Stimulated activated naive CD8-positive, alpha-beta T cell treated with anti-CD3 and anti-CD28 coated beads, Interleukin-15, Interleukin-2, amounts not matched to agents 100 ng/mL and 50 ng/mL, for 24 hours (primary cell): ENCODE results near the gene TCOF1.

Source experiments
- H3K27ac Mint-ChIP-seq: one replicate; pipeline ENCODE4 v1.8.0; 2021; ENCODE audit warnings: mild to moderate bottlenecking, mixed read lengths
- H3K27me3 Mint-ChIP-seq: one replicate; pipeline ENCODE4 v1.8.0; 2021; ENCODE audit warnings: mixed read lengths
- H3K36me3 Mint-ChIP-seq: one replicate; pipeline ENCODE4 v1.8.0; 2021; ENCODE audit warnings: low read depth, mixed read lengths
- H3K4me1 Mint-ChIP-seq: one replicate; pipeline ENCODE4 v1.8.0; 2021; ENCODE audit warnings: low read depth, mixed read lengths
- H3K4me3 Mint-ChIP-seq: one replicate; pipeline ENCODE4 v1.8.0; 2021; ENCODE audit warnings: mild to moderate bottlenecking, mixed read lengths
- H3K9me3 Mint-ChIP-seq: one replicate; pipeline ENCODE4 v1.8.0; 2021; ENCODE audit warnings: mixed read lengths

The TCOF1 gene

DNA sequence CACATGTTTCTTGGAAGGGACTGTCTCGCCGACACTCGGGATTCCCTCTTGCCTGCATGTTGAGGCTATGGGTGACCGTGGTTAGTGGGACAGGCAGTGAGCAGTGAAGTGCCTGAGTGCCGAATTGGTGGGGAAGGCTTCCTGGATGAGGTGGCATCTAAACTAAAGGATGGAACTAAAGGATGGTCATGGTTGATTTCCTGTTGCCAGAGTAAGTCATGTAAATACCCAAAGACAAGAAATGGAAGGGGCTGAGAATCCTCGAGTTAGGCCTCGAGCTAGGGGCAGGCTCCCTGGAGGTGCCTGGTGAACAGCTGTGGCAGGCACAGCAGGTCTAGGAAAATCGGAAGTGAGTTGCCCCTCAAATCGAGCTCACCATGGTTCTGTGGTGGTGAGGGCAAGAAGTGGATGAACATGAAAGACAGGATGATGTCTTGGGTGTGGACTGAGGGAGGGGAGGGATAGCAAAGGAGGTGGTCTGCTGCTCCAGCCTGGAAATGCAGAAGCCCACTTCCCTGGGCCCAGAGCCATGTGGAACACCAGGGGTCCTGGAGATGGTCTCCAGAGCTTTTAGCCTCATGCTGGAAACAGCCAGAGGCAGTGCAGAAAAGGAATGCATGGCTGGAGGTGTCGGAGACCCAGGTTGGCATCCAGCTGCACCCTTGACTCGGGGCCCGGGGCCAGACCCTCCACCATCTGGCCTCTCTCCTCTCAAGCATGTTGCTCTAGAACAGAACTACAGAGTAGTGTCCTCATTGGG is 43.0 kb downstream of the TCOF1 start:
- H3K9me3 Mint-ChIP-seq: no peaks in the 10 kb centered on the region
- no peaks in the 10 kb centered on the region for H3K4me1 Mint-ChIP-seq
- no peak overlapping the region for H3K4me3 Mint-ChIP-seq
- peaks cover 53% of the 10 kb centered on the region for H3K36me3 Mint-ChIP-seq
- H3K27ac Mint-ChIP-seq: peak overlapping the region; percentile 28
- H3K27me3 Mint-ChIP-seq: no peaks in the 10 kb centered on the region

- no peak overlapping the region for H3K4me3 Mint-ChIP-seq
- H3K27me3 Mint-ChIP-seq: no peaks in the 10 kb centered on the region
- H3K27ac Mint-ChIP-seq: peak overlapping the region; percentile 28
- H3K9me3 Mint-ChIP-seq: no peaks in the 10 kb centered on the region
- no peaks in the 10 kb centered on the region for H3K4me1 Mint-ChIP-seq
- peaks cover 51% of the 10 kb centered on the region for H3K36me3 Mint-ChIP-seq
Measured at GRCh38 chr5:150401076-150401375, 43.5 kb downstream of the TCOF1 start.

DNA sequence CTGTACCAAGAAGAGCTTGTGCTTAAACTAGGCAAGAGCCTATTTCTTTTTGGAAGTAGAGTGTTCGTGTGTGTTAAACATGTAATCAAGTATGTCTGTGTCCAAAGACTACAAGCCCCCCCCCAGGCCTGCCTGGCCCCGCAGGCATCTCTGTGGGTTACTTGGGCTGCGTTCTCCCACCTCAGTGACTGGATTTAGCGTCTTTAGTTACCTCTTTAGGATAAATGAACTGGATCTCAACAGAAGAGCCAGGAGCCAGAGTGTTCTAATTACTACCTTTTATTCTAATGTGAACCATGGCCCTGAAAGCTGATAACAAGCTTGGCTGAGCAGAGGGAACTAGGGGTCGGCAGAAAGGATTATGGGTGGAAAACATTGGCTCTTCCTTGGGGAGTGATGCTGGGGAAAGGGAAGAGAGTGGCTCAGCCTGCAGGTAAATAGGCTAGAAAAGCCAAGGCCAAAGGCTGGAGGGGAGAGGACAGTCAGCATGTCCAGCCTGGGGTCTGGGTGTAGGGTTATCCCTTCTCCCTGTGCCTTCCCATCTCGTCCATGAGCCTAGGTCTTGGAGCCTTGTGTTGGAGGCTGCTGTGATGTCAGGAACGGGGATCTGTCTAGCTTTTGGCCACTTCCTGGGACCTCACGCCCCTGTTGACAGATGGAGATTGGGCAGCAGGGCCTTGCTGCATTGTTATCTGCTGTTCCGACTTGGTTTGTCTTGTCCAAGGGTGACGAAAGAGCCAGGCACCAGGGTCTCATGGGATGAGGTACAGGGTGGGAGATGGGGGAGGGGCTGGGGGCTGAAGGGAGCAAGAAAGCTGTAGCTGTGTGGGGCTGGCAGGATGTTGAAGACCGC is 44.1 kb downstream of the TCOF1 start:
- peak overlapping the region; percentile 28 for H3K27ac Mint-ChIP-seq
- H3K9me3 Mint-ChIP-seq: no peaks in the 10 kb centered on the region
- no peaks in the 10 kb centered on the region for H3K27me3 Mint-ChIP-seq
- no peak overlapping the region for H3K4me3 Mint-ChIP-seq
- H3K4me1 Mint-ChIP-seq: no peaks in the 10 kb centered on the region
- H3K36me3 Mint-ChIP-seq: peaks cover 49% of the 10 kb centered on the region

- Mint-ChIP-seq H3K4me1 (no peaks in the 10 kb centered on the region), H3K27me3 (no peaks in the 10 kb centered on the region), H3K27ac (peak overlapping the region; percentile 17), H3K36me3 (peaks cover 53% of the 10 kb centered on the region), H3K9me3 (no peaks in the 10 kb centered on the region), H3K4me3 (no peak overlapping the region)
Measured at GRCh38 chr5:150402229-150402773, 44.8 kb downstream of the TCOF1 start.

DNA sequence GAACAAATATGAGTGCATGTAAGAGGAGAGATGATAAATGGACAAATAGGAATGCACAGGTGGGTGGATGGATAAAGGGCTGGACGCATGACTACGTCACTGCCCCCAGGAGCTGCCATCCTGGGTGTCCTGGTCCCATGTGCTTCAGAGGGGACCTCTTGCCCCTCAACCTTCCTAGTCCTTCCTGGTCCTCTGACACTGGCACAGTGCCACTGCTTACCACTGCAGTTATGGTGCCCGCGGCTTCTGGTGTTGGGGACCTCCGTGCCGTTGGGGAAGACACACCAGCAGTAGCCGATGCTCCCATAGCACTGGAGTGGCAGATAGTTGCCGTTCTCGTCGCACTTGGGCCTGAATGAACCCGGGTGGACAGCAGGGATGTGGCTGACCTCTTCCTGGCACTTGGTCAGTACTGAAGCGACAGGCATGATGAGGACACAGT is 45.4 kb downstream of the TCOF1 start:
- Mint-ChIP-seq H3K36me3 (peaks cover 54% of the 10 kb centered on the region), H3K4me1 (peaks cover 3% of the 10 kb centered on the region), H3K27ac (peak overlapping the region; percentile 17)

GRCh38 chr5:150404121-150404520 is 46.6 kb downstream of the TCOF1 start:
- Mint-ChIP-seq H3K4me3 (no peak overlapping the region), H3K36me3 (peaks cover 58% of the 10 kb centered on the region), H3K9me3 (no peaks in the 10 kb centered on the region), H3K4me1 (peaks cover 14% of the 10 kb centered on the region), H3K27ac (no peak overlapping the region), H3K27me3 (no peaks in the 10 kb centered on the region)

More for the DNA sequence above, 45.4 kb downstream of the TCOF1 start:
- H3K27me3 Mint-ChIP-seq: no peaks in the 10 kb centered on the region
- no peak overlapping the region for H3K4me3 Mint-ChIP-seq
- H3K9me3 Mint-ChIP-seq: no peaks in the 10 kb centered on the region

- peaks cover 59% of the 10 kb centered on the region for H3K36me3 Mint-ChIP-seq
- no peaks in the 10 kb centered on the region for H3K9me3 Mint-ChIP-seq
- H3K4me1 Mint-ChIP-seq: peaks cover 14% of the 10 kb centered on the region
- H3K4me3 Mint-ChIP-seq: no peak overlapping the region
- no peak overlapping the region for H3K27ac Mint-ChIP-seq
- H3K27me3 Mint-ChIP-seq: no peaks in the 10 kb centered on the region
Measured at GRCh38 chr5:150404535-150404934, 47.0 kb downstream of the TCOF1 start.

GRCh38 chr5:150404941-150405816 is 47.7 kb downstream of the TCOF1 start:
- Mint-ChIP-seq H3K4me1 (peaks cover 21% of the 10 kb centered on the region), H3K36me3 (peaks cover 64% of the 10 kb centered on the region), H3K27me3 (no peaks in the 10 kb centered on the region), H3K4me3 (no peak overlapping the region), H3K9me3 (no peaks in the 10 kb centered on the region), H3K27ac (no peak overlapping the region)

DNA sequence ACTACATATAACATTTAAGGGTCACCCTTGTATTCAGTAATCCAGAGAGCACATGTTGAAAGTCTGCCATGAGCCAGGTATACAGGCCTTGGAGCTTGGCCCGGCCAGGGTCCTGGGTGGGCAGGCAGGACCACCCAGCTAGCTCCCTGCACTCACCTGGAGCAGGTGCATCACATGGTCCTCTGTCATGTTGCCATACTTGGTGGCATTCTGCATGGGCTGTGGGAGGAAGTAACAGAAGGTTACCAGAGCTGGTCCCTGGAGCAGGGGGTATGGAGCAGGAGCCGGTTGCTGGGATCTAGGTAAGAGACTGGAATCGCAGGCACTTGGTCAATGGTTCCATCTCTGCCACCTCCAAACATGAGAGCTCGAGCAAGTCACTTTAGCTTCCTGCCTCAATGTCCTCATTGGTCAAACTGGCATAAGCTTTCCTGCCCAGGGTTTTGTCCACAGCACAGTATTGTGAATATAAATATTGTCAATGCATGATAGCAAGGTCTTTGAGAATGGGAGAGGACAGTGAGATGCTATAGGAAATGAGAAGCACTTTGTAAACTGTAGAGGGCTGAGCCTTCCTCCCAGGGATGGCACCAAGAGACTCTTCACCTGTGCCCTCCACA is 48.7 kb downstream of the TCOF1 start:
- Mint-ChIP-seq H3K4me3 (no peak overlapping the region), H3K9me3 (no peaks in the 10 kb centered on the region), H3K36me3 (peaks cover 61% of the 10 kb centered on the region), H3K4me1 (peaks cover 31% of the 10 kb centered on the region), H3K27ac (no peak overlapping the region), H3K27me3 (no peaks in the 10 kb centered on the region)

DNA sequence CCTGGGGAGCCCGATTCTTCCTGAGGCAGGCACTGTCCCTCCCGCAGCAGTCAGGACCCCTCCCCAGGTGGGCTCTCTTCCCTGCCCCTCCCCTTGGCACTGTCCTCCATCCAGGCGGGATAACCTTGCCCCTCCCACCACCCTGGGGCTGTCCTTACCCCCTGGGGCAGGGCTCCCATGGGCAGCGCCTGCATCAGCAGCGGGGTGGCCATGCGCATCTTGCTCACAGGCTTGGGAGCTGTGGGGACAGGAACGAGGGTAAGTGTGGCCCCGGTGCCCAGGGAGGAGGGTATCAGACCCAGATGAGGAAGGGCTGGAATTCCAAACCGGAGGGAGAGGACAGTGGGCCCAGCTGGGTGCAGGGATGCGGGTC is 49.2 kb downstream of the TCOF1 start:
- Mint-ChIP-seq H3K27ac (no peak overlapping the region), H3K27me3 (no peaks in the 10 kb centered on the region), H3K4me1 (peaks cover 36% of the 10 kb centered on the region), H3K36me3 (peaks cover 56% of the 10 kb centered on the region), H3K4me3 (no peak overlapping the region), H3K9me3 (no peaks in the 10 kb centered on the region)

DNA sequence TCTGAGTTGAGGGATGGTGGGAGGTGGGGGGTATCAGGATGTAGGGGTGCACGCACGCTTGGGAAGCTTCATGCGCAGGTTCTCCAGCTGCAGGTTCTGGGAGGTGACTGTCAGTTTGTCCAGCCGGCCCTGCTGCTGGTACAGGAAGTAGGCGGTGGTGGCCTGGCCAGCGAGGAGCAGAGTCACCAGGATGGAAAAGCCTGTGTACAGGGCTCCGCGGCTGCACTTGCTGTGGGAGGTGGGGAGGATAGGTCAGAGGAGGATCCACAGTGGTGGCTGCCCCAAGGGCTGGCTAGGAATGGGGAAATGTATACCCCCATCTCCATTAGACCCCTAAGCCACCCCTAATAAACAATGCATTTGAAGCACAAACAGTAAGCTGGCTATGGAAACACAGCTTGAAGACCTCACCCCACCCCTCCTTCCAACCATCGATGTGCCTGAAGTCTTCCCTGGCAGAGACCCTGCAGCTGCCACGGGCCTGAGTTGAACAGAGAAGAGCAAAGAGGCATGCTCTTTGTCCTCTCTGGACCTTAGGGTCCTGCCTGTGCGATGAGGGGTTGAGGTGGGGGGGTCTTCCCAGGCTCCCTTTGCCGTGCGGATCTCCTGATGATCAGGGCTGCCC is 49.7 kb downstream of the TCOF1 start:
- H3K27me3 Mint-ChIP-seq: no peaks in the 10 kb centered on the region
- no peak overlapping the region for H3K4me3 Mint-ChIP-seq
- H3K4me1 Mint-ChIP-seq: peaks cover 36% of the 10 kb centered on the region
- H3K27ac Mint-ChIP-seq: no peak overlapping the region
- H3K36me3 Mint-ChIP-seq: peaks cover 55% of the 10 kb centered on the region
- no peaks in the 10 kb centered on the region for H3K9me3 Mint-ChIP-seq

DNA sequence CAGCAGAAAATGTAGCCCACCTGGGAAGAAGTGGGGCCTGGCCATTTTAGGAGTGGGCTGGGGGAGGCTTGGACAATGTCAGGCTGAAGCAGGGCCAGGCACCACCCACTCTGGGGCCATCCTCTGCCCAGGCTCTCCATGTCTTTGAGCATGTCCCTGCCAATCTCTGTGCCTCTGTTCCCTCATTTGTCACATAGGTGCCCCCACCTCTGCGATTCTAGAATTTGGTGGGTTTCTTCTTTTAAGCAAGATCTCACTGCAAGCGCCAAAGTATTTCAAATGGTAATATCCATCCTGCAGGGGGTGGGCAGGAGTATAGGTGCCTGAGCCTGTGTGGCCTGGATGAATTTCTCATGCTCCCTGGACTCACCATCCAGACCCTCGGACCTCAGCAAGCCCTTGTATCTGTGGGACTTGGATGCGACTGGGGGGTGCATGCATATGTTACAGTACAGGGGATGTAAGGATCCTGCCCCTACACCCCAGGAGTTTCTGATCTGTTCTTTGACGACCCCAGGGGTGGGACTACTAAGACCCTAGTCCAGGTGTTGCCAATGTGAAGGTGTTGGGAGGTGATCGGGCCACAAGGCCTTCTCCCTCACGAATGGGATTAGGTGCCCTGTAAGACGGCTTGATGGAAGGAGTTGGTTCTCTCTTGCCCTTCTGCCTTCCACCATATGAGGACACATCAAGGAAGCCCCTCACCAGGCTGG is 50.9 kb downstream of the TCOF1 start:
- Mint-ChIP-seq H3K9me3 (no peaks in the 10 kb centered on the region), H3K27ac (peak overlapping the region; percentile 31), H3K36me3 (peaks cover 44% of the 10 kb centered on the region), H3K27me3 (no peaks in the 10 kb centered on the region), H3K4me1 (peaks cover 47% of the 10 kb centered on the region), H3K4me3 (peak overlapping the region; percentile 35)

DNA sequence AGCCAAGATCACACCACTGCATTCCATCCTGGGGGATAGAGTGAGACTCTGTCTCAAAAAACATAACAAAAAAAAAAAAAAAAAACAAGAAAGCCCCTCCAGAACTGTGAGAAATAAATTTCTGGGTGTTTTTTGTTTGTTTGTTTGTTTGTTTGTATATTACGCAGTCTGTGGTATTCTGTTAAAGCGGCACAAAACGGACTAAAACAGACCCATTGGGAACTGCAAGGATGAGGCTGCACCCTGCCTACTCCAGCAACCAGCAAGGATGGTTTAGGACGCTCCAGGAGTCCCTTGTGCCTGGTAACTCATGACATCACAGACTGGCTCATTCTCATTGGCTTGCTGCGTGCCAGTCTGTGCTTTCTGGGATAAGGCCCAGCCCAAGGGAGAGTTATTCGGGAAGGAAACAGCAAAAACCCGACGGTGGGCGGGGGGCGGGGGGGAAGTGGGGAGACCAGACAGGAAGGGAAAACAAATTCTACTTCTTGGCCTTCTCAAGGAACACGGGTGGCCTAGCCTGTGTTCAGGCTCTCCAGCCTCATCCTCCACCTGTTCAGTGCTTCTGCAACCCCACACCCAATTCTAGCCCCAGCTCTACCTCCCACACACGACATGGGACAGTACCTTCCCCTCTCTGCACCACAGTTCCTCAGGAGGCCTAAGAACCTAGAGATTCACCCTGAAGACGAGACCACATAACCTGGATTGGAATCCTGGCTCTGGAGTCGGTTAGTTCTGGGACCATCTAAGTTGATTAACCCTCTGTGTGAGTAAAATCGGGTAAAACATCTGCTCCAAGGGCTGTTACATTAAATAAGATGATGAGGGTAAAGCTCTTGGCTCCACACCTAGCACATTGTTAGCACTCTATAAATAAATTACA is 52.4 kb downstream of the TCOF1 start:
- peak overlapping the region; percentile 97 for H3K27ac Mint-ChIP-seq
- peaks cover 52% of the 10 kb centered on the region for H3K4me1 Mint-ChIP-seq
- H3K4me3 Mint-ChIP-seq: peak overlapping the region; percentile 99
- H3K36me3 Mint-ChIP-seq: peaks cover 39% of the 10 kb centered on the region
- no peaks in the 10 kb centered on the region for H3K27me3 Mint-ChIP-seq
- no peaks in the 10 kb centered on the region for H3K9me3 Mint-ChIP-seq
